CD4-positive, alpha-beta T cell treated with Interleukin-17A for 1 hour (primary cell): ENCODE measurements around the gene ENTPD8.

Experiments
- DNase-seq: peaks from one replicate; pipeline ENCODE4 v3.0.0-alpha.2; 2020

ENTPD8 gene

GRCh38 chr9:137441289-137441934, at the start of gene ENTPD8:
TSS of gene ENTPD8 (minus strand) at chr9:137441357. CDS start at chr9:137438285, 3,072 bp downstream.
- DNase-seq: no peak

GRCh38 chr9:137490532-137491186, 49.5 kb upstream of the ENTPD8 start:
- DNase-seq: no peak

DNA sequence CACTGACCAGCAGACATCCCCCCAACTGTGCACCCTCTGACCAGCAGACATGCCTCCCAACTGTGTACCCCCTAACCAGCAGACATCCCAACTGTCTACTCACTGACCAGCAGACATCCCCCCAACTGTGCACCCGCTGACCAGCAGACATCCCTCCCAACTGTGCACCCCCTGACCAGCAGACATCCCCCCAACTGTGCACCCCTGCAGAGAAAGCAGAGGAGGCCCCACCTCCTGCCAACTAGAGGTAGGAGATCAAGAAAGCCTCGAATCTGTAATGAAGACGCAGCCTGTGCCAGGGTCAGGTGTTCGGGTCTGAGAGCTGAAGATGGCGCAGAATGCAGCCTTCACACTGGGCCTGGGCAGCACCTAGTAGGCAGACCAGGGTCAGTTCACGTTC, 47.7 kb upstream of the ENTPD8 start:
- DNase-seq: no peak

DNA sequence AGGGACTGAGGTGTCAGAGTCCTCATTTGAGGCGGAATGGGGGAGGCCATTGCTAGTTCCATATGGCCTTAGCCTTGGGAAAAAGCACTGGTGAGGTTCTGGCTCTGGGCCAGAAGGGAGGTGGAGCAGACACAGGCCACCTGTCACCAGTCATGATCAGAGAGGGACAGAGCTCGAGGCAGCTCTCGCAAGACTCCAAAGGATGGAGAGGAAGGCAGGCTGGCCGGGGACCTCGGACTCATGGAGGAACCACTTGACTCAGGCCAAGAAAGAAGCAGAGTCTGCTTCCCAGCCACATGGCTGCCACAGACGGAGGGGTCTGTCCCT, 47.1 kb upstream of the ENTPD8 start:
- DNase-seq: no peak

GRCh38 chr9:137487454-137488326, 46.5 kb upstream of the ENTPD8 start:
- no peak for DNase-seq

- DNase-seq: no peak
Observed at GRCh38 chr9:137486545-137487453, 45.6 kb upstream of the ENTPD8 start.

DNA sequence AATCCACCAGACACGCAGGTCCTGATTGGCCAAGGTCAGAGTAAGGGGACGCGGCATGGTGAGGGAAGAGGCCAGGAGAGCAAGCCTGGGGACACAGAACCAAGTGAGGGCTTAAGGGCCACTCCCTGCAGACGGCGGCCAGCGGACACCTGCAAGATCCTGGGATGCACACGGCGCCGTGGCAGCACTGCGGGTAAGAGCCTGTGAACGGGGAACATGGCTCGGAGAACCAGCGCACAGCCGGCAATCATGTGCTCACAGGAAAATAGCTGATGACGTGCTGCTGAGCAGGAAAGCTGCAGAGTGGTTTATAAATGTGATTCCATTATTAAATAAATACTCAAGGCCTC, 45.0 kb upstream of the ENTPD8 start:
- DNase-seq: no peak

- DNase-seq: no peak
Observed at GRCh38 chr9:137485343-137486140, 44.4 kb upstream of the ENTPD8 start.

DNA sequence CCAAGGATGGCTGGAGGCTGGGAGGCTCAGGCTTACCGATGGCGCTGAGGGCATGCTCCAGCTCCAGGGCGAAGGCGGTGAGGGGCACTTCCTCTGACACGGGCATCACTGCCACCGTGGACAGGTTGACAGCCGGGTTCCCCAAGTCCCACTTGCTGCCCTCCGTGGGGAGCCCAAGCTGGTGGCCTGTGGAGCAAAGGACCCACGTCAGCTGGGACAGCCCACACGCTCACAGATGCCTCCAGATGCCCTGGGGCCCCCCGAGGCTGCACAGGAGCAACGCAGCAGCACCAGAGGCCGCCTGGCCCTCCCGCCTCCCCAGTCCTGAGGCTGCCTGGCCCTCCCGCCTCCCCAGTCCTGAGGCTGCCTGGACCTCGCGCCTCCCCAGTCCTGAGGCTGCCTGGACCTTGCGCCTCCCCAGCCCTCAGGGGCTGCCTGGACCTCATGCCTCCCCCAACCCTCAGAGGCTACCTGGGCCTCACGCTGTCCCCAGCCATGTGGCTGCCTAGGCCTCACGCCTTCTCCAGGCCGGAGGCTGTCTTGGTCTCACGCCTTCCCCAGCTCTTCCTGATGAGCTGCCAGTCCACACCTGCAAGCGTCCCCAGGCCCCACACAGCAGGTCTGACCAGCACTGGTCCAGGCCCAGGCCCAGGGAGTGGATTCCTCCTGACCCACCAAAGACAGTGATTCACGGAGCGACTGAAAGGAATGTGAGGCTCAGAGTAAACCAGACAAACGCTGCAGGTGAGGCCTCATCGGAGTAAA, 43.6 kb upstream of the ENTPD8 start:
- no peak for DNase-seq

DNA sequence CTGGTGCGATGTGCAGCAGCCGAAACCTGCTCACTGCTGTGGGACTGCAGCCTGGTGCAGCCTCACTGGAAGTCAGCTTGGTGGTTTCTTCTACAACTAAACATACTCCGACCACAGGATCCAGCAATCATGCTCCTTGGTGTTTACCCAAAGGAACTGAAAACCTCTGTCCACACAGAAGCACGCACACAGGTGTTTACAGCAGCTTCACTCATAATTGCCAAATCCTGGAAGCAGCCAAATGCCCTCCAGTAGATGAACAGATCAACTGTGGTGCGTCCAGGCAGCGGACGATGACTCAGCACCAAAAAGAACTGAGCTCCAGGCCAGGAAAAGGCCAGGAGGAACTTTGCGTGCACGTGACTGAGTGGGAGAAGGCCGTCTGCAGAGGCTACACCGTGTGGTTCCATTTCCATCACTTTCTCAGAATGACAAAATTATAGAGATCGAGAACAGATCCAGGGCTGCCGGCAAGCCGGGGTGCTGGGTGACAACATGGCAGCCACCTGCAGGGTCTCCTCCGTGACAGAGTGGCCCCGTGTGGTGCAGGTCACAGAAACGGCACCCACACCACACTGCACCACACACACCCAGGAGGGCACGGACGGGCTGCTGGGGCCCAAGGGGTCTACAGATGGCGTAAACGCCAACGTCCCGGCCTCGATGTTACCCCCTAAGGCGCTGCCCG, 41.1 kb upstream of the ENTPD8 start:
- DNase-seq: no peak

DNA sequence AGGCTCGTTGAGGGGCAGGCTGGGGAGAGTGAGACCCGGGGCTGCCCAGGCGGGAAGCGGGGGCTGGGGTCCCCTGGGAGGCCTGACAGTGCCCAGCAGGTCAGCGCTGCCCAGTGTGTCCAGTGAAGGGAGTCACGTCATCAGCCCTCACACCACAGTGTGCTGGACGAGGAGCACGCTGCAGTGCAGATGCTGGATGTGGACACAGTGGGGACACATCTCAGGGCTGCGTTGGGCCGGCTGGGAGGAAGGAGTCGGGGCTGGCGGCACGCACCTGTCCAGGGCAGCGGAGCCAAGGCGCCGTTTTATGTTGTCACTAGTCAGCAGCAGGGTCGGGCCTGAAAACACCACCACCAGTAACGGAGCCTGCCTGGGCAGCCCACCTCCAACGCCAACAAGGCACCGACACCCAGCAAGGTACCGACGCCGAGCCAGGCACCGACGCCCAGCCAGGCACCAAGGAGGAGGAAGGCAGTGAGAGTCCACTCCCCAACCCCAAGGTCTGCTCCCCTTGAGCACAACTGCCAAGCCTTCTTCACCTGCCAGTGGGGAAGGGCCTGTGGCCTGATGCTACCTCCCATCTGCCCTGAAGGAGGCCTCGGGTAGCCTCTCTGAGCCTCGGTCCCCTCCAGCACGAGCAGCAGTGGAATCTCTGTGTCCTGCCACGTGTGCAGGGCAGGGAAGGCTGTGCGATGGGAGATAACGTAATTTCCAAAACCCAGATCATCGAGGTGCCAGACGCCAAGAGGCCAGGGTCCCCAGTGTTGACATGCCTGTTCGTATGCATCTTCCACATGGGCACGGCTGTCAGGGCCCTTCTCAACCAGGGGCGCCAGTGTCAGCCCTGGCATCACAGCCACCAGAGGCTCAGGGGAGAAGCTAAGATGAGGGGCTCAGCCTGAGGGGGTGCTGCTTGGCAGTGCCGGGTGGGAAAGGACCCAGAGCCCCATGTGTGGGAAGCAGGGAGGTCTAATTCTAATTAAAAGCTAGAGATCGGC, 39.8 kb upstream of the ENTPD8 start:
- DNase-seq: no peak

GRCh38 chr9:137479892-137480685, 38.9 kb upstream of the ENTPD8 start:
- no peak for DNase-seq

GRCh38 chr9:137478962-137479861, 38.1 kb upstream of the ENTPD8 start:
- no peak for DNase-seq

DNA sequence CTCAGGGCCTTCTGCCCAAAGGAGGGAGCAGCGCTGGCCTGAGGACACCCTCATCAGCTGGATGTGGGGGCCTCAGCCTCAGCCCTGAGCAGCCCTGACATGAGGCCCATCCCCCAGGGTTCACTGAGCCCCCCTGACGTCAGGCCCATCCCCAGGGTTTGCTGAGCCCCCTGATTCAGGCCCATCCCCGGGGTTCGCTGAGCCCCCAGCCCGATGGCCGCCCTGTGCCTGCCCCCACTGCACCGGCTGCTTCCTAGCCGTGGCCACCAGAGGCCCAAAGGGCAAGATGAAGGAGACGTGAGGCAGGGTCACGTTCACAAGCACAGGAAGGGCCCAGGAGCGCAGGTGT, 37.4 kb upstream of the ENTPD8 start:
- no peak for DNase-seq

- no peak for DNase-seq
Observed at GRCh38 chr9:137477778-137478612, 36.8 kb upstream of the ENTPD8 start.

DNA sequence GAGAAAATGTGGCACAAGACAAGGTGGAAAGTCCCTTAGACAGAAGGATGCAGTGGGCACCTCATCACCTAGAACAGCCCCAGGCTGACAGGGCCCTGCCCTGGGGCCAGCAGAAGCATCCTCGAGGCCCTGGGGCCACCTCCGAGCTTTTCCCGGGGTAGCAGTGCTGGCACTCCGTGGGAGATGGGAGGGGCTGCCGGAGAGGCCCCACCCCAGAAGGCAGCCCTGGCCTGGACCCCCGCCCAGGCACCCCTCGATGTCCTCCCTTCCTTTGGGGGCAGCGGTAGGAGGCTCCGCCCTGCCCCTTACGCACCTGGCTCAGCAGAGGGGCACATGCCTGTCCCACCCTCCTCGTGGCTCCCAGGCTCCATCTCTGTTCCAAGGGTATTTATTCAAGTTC, 35.7 kb upstream of the ENTPD8 start:
- DNase-seq: no peak

DNA sequence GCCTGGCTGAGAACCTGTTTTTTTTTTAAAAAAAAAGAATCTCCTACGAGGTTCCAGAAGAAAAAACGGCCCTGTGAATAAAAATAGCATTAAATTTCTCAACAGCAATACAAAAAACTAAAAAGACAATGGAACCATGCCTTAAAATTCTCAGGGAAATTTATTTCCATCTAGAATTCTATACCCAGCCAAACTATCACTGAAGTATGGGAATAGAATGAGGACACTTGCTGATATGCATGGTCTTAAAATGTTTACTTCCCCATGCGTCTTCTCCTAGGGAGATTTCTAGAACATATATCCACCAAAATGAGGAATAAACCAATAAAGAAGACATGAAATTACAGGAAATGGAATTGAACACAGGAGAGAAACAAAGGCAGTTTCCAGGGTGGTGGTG, 34.5 kb upstream of the ENTPD8 start:
- DNase-seq: no peak
